C1 segment of cervical spinal cord (tissue), 14 donors: ENCODE data around the gene PPP2R5D.
A peak's percentile ranks its signal among the peaks of the same experiment; 100 is the strongest.
"Not testable (repeated sequence)": the region's sequence is repeated elsewhere in the genome, so short reads cannot be mapped to it uniquely, and the experiment has no call there.

Experiments used
- DNase-seq, 14 donors: peaks; one replicate each; lab custom pipeline; 2025; lab: John Stamatoyannopoulos, UW

PPP2R5D gene

GRCh38 chr6:42989923-42990322 lies 5.6 kb downstream of the PPP2R5D start:
- no peak for DNase-seq

GRCh38 chr6:42993445-42993844 lies 9.1 kb downstream of the PPP2R5D start:
- no peak for DNase-seq

- no peak for DNase-seq
Measured at GRCh38 chr6:42996513-42996912, 12.1 kb downstream of the PPP2R5D start.

- not testable (repeated sequence) for DNase-seq
Measured at GRCh38 chr6:42998205-42998604, 13.8 kb downstream of the PPP2R5D start.

- no peak for DNase-seq
Measured at GRCh38 chr6:43001843-43002242, 17.5 kb downstream of the PPP2R5D start.

- no peak for DNase-seq
Measured at GRCh38 chr6:43005844-43006243, 21.5 kb downstream of the PPP2R5D start.

GRCh38 chr6:43006251-43006650 lies 21.9 kb downstream of the PPP2R5D start:
- DNase-seq = no peak

GRCh38 chr6:43007126-43007525 lies 22.8 kb downstream of the PPP2R5D start:
- DNase-seq = no peak

GRCh38 chr6:43009124-43009523 lies 24.8 kb downstream of the PPP2R5D start:
- DNase-seq = no peak

GRCh38 chr6:43011207-43011606 lies 26.8 kb downstream of the PPP2R5D start:
- DNase-seq = no peak

GRCh38 chr6:43012364-43012763 lies 28.0 kb downstream of the PPP2R5D start:
- no peak for DNase-seq

- no peak for DNase-seq
Measured at GRCh38 chr6:43013097-43013842, 28.9 kb downstream of the PPP2R5D start.

GRCh38 chr6:43013843-43014433 lies 29.6 kb downstream of the PPP2R5D start, which contains the start of the genes KLHDC3 and MEA1:
Gene KLHDC3 (plus strand): TSS chr6:43014249. CDS start chr6:43017193, 2,944 bp downstream.
Gene MEA1 (minus strand): TSS chr6:43013946. CDS start chr6:43013813, 133 bp downstream.
- peak; percentile 85 to 100 (median 98) for DNase-seq

GRCh38 chr6:43014434-43014909 lies 30.1 kb downstream of the PPP2R5D start:
- no peak for DNase-seq

- DNase-seq = no peak
Measured at GRCh38 chr6:43016176-43016942, 32.0 kb downstream of the PPP2R5D start.

GRCh38 chr6:43016943-43017334 lies 32.6 kb downstream of the PPP2R5D start:
- DNase-seq = no peak

GRCh38 chr6:43019152-43019551 lies 34.8 kb downstream of the PPP2R5D start:
- no peak for DNase-seq

GRCh38 chr6:43020052-43020705 lies 35.8 kb downstream of the PPP2R5D start:
- DNase-seq = no peak

GRCh38 chr6:43020847-43021246 lies 36.5 kb downstream of the PPP2R5D start:
- no peak for DNase-seq

- peak in 13 of 14 donors; percentile 27 to 85 (median 61) for DNase-seq
Measured at GRCh38 chr6:43021270-43022047, 37.1 kb downstream of the PPP2R5D start, which contains the start of gene RRP36. Gene RRP36 (plus strand): TSS chr6:43021623. CDS start chr6:43021655, 32 bp downstream.

GRCh38 chr6:43024436-43024835 lies 40.1 kb downstream of the PPP2R5D start:
- no peak for DNase-seq
